ENCODE results near the gene AGPAT1.

Gene AGPAT1

DNA sequence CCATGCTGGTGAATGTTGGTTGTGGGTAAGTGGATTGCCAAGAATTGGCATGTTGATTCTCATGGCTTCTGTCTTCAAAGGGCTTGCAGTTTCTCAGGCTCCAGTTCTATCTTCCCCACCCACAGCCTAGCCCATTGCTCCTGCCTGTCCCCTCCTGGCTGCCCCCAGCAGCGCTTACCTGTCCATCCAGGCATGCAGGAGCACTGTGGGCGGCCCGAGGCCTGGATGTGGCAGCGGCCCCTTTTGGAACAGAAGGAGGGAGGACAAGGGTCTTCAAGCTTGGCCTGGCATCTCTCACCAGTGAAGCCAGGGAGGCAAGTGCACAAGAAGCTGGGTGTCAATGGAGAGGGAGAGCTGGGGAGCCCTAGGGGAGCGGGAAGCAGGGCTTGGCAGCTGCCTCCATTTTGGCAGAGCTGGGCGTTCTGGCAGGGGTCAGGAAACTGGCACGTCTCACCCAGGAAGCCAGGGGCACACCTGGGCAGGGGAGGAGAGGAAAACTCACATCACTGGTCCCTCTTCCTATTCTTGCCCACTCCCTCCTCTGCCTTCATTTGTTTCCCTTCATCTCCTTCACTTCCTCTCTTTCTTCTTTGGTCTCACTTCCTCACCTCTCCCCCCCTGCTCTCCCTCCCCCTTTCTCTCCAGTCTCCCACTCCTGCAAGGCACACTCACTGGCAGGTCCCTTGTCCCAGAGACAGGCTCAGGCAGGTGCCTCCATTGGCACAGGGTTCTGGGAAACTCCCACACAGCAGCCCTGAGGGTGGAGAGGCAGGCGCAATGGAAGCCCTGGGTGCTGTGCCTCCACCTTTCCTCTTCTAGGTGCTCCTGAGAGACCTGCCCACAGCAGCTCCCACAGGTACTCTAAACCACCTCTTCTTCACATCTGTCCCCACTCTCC lies 46.7 kb upstream of the AGPAT1 start:
- no peak overlapping the region for H3K9ac ChIP-seq (ENCODE audit: low read length)
- H2AFZ ChIP-seq (ENCODE audit: low read depth, low read length, severe bottlenecking) = no peak overlapping the region
- H3K9me3 ChIP-seq (ENCODE audit: insufficient read depth, low read length) = no peaks in the 10 kb centered on the region
- no peak overlapping the region for H3K4me2 ChIP-seq (ENCODE audit: low read depth, low read length, poor library complexity, severe bottlenecking)
- no peak for TF ChIP-seq EZH2phosphoT487 (conservative IDR thresholded peaks at IDR 0.05; ENCODE audit: low read length)
- TF ChIP-seq, protein P1, sequence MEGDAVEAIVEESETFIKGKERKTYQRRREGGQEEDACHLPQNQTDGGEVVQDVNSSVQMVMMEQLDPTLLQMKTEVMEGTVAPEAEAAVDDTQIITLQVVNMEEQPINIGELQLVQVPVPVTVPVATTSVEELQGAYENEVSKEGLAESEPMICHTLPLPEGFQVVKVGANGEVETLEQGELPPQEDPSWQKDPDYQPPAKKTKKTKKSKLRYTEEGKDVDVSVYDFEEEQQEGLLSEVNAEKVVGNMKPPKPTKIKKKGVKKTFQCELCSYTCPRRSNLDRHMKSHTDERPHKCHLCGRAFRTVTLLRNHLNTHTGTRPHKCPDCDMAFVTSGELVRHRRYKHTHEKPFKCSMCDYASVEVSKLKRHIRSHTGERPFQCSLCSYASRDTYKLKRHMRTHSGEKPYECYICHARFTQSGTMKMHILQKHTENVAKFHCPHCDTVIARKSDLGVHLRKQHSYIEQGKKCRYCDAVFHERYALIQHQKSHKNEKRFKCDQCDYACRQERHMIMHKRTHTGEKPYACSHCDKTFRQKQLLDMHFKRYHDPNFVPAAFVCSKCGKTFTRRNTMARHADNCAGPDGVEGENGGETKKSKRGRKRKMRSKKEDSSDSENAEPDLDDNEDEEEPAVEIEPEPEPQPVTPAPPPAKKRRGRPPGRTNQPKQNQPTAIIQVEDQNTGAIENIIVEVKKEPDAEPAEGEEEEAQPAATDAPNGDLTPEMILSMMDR (IDR thresholded peaks at IDR 0.05; ENCODE audit: insufficient read depth, low read length, poor library complexity, severe bottlenecking) = no peak
- H3K36me3 ChIP-seq (ENCODE audit: low read length) = no peaks in the 10 kb centered on the region
- no peaks in the 10 kb centered on the region for H4K20me1 ChIP-seq (ENCODE audit: low read depth, low read length)
- H3K27me3 ChIP-seq (ENCODE audit: low read length) = no peaks in the 10 kb centered on the region
- no peaks in the 10 kb centered on the region for H3K9me2 ChIP-seq (replicated peaks; ENCODE audit: insufficient read depth, low read length)
- H3K27ac ChIP-seq (ENCODE audit: low read depth, low read length) = no peak overlapping the region
- no peaks in the 10 kb centered on the region for H3F3A ChIP-seq (ENCODE audit: insufficient read depth)
- no peaks in the 10 kb centered on the region for H3K79me2 ChIP-seq (ENCODE audit: insufficient read depth, low read length)
- H3K4me3 ChIP-seq (ENCODE audit: insufficient read depth, low read length, poor library complexity, severe bottlenecking) = no peak overlapping the region

DNA sequence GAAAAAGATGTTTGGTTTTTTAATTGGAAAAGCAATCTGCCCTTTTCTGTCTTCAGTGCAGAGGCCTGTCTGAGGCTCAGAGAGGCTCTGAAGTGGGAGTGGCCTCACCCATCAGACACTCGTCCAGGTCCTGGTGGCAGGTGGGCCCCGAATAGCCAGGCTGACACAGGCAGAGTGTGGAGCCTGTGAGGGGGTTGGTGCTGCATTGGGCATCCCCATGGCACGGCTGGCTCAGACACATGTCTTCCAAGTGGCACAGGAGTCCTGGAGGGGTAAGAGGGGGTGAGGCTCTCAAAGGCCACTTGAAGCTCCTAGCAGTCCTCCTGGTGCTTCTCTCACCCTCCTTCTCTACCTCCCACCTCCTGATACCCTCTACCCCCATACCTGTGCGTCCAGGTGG lies 44.1 kb upstream of the AGPAT1 start:
- Histone ChIP-seq H3K79me2 (ENCODE audit: insufficient read depth, low read length) (no peaks in the 10 kb centered on the region), H4K20me1 (ENCODE audit: low read depth, low read length) (no peaks in the 10 kb centered on the region), H3K9me3 (ENCODE audit: insufficient read depth, low read length) (no peaks in the 10 kb centered on the region), H3K4me3 (ENCODE audit: insufficient read depth, low read length, poor library complexity, severe bottlenecking) (no peak overlapping the region), H3K4me2 (ENCODE audit: low read depth, low read length, poor library complexity, severe bottlenecking) (no peak overlapping the region), H3K27me3 (ENCODE audit: low read length) (no peaks in the 10 kb centered on the region), H3K36me3 (ENCODE audit: low read length) (no peaks in the 10 kb centered on the region), H3K27ac (ENCODE audit: low read depth, low read length) (no peak overlapping the region), H3K9me2 (replicated peaks; ENCODE audit: insufficient read depth, low read length) (no peaks in the 10 kb centered on the region), H2AFZ (ENCODE audit: low read depth, low read length, severe bottlenecking) (no peak overlapping the region), H3K9ac (ENCODE audit: low read length) (no peak overlapping the region), H3F3A (ENCODE audit: insufficient read depth) (no peaks in the 10 kb centered on the region)
- TF ChIP-seq, protein P1 (IDR thresholded peaks at IDR 0.05; ENCODE audit: insufficient read depth, low read length, poor library complexity, severe bottlenecking) = no peak
- no peak for TF ChIP-seq EZH2phosphoT487 (conservative IDR thresholded peaks at IDR 0.05; ENCODE audit: low read length)

DNA sequence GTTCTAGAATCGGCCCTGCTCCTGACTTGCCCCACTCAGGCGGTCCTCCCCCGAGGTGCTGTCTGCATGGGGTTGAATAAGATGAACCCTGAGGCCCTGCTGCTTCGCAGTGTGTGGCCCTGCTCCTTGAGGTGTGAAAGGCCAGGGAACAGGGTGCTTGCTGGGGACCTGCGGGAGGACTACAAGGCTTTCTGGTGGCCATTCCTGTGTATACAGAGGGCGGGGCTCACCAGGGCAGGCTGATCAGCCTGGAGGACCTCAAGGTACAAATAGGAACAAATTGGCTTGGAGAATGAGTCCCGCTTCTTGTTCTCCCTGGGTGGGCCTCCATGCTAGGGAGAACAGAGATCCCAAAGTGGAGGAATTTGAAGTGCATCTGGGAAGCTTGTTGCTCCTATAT lies 42.3 kb upstream of the AGPAT1 start:
- no peak overlapping the region for H3K4me2 ChIP-seq (ENCODE audit: low read depth, low read length, poor library complexity, severe bottlenecking)
- TF ChIP-seq, protein P1 (IDR thresholded peaks at IDR 0.05; ENCODE audit: insufficient read depth, low read length, poor library complexity, severe bottlenecking) = no peak
- no peak for TF ChIP-seq EZH2phosphoT487 (conservative IDR thresholded peaks at IDR 0.05; ENCODE audit: low read length)
- H2AFZ ChIP-seq (ENCODE audit: low read depth, low read length, severe bottlenecking) = no peak overlapping the region
- H4K20me1 ChIP-seq (ENCODE audit: low read depth, low read length) = no peaks in the 10 kb centered on the region
- H3K4me3 ChIP-seq (ENCODE audit: insufficient read depth, low read length, poor library complexity, severe bottlenecking) = no peak overlapping the region
- H3K9ac ChIP-seq (ENCODE audit: low read length) = no peak overlapping the region
- no peaks in the 10 kb centered on the region for H3K27me3 ChIP-seq (ENCODE audit: low read length)
- H3K9me2 ChIP-seq (replicated peaks; ENCODE audit: insufficient read depth, low read length) = no peaks in the 10 kb centered on the region
- H3K36me3 ChIP-seq (ENCODE audit: low read length) = no peaks in the 10 kb centered on the region
- H3K9me3 ChIP-seq (ENCODE audit: insufficient read depth, low read length) = no peaks in the 10 kb centered on the region
- no peaks in the 10 kb centered on the region for H3K79me2 ChIP-seq (ENCODE audit: insufficient read depth, low read length)
- no peaks in the 10 kb centered on the region for H3F3A ChIP-seq (ENCODE audit: insufficient read depth)
- no peak overlapping the region for H3K27ac ChIP-seq (ENCODE audit: low read depth, low read length)
